OCI-M1 (cell line): ENCODE results near the gene GABRQ.

Experiments
- DNase-seq: peaks from one replicate; lab custom pipeline; 2025; lab: John Stamatoyannopoulos, UW

GABRQ gene

DNA sequence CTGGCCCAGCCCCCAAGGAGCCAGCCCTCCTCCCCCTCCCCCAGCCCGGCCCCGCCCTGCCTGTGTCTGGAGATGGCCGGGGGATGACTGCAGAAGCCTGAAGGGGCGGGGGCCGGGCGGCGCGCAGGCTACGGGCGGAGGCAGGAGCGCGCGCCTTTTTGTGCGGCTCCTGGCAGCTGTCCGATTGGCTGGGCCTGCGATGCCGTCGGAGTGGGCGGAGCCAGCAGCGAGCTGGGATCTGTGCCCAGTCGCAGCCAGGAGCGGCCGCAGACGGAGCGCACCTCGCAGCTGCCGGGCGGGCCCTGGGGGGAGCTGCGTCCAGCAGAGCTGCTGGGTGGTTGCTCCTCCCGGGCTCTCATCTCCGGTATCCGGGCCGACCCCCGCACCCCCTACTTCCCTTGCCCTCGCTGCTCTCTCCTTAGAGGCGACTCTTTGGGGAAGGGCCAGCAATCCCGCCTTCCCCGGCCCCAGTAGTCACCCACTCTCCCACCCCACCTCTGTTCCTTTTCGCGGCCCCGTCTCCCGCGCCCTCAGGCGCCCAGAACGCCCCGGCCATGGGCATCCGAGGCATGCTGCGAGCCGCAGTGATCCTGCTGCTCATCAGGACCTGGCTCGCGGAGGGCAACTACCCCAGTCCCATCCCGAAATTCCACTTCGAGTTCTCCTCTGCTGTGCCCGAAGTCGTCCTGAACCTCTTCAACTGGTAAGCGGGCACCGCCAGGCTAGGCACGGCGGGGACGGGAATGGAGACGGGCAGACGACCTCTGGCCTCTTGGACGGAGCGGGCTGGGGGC, at the start of gene GABRQ:
GABRQ (plus strand) TSS at position 247 of the 794 bp plus-strand sequence; CDS start at position 555, 308 bp downstream.
- DNase-seq: peak; percentile 75

- no peak for DNase-seq
Measured at GRCh38 chrX:152588206-152588605, 49.5 kb upstream of the GABRQ start.

- DNase-seq: no peak
Measured at GRCh38 chrX:152600853-152601633, 36.7 kb upstream of the GABRQ start.

- DNase-seq: peak; percentile 26
Measured at GRCh38 chrX:152601848-152602616, 35.7 kb upstream of the GABRQ start.

DNA sequence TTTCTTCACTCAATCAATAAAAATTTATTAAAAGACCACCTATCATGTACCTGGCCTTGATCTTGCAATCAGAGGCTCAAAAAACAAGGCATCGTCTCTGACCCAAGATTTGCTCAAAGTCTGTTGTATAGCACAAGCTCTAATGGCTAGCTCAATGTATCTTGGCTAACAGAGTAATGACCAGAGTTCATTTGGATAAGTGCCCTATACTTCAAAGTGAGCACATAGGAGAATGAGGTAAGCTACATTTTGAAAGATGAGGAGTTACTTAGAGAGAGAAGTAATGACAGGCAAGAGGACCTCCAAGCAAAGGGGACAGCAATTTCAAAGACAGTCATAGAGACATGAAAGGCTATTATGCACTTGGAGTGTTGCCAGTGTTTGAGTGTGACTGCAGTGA, 22.9 kb upstream of the GABRQ start:
- no peak for DNase-seq

- no peak for DNase-seq
Measured at GRCh38 chrX:152619897-152620296, 17.8 kb upstream of the GABRQ start.

DNA sequence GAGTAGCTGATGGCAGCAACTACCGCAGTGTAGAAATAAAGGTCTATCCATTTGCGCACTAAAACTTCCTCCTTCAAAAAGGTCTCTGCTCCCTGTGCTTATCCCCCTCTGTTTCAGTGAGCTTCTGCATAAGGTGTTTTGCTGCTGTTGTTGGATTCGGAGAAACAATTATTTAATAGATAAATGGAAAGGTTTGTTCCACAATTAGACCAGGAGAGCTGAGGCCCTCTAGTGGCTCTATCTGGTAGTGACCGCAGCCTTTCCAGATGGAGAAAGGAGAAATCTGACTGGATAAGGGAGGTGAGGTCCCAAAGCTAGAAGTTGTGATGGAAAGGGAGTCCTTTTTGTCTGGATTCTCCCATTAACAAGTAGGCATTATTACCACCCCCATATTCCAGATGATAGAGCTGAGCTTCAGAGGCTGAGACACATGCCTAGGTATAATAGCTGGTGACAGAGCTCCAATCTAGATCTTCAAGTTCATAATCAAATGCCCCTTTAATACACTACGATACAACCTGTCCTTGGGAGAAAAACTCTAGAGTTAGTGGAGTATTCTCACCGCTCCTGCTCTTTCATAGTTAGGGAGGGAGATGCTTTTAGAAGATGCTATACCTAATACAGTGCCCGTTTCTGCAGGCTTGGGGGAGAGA, 5.1 kb upstream of the GABRQ start:
- peak; percentile 69 for DNase-seq

- peak; percentile 65 for DNase-seq
Measured at GRCh38 chrX:152635941-152636340, 1.8 kb upstream of the GABRQ start.

- no peak for DNase-seq
Measured at GRCh38 chrX:152638443-152638904, 779 bp downstream of the GABRQ start.

DNA sequence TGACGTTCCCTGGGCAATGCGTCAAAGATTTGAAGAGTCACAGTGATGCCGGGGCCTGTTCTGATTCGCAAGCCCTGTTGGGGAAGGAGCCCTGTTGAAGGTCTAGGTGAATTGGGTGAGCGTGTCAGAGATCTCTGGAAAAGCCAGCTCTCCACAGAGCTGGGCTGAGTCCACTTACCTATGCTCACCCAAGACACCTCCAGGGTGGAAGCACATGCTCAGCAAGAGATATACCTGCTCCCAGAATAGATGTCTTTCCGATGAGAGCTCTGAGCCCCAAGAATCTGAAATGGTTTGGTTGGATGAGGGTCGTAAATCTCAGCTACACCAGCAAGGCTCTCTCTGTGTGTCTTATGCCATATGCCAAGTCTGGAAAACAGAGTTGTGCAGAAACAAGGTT, 1.7 kb downstream of the GABRQ start:
- no peak for DNase-seq

GRCh38 chrX:152640034-152640818, 2.5 kb downstream of the GABRQ start:
- no peak for DNase-seq

DNA sequence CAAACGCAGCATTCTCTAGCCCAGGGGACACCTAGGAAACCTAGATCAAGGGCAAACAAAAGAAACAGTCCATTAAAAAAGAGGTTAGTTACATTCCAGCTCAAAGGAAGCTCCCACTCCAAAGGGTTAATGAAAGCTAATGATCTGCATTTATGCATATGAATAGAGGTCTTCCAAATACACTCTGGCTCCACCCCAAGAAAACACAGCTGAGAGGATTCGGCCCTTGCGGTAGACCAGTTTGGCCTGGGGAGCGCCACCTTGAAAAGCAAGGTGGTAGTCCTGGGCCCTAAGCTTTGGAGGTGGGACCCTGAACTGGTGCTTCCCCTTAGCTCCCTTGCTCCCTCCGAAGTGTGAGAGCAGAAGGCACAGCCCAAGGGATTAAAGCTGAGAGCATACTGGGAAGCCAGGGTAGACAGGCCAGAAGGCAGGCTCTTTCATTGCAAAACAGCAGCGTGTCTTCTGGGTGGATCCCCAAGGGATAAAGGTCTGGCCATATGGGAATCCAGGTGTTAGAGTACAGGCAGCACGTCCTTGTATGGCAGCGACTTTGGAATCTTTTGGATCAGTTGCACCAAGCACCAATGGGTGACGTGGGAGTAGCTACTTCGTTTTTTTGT, 3.7 kb downstream of the GABRQ start:
- DNase-seq: no peak

GRCh38 chrX:152641996-152642395, 4.3 kb downstream of the GABRQ start:
- peak; percentile 42 for DNase-seq

- no peak for DNase-seq
Measured at GRCh38 chrX:152642931-152643564, 5.4 kb downstream of the GABRQ start.

DNA sequence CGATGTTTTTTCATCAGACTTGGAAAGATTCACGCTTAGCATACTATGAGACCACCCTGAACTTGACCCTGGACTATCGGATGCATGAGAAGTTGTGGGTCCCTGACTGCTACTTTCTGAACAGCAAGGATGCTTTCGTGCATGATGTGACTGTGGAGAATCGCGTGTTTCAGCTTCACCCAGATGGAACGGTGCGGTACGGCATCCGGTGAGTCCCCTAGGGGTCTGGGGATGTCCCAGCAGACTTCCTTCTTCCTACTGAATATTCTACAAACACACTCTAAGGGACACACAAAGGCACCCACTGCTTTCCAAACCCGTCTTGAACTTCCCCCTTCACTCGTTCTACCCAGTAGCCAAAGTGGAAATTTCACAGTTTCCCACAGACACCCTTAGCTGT, 9.3 kb downstream of the GABRQ start:
- DNase-seq: no peak

- DNase-seq: peak; percentile 36
Measured at GRCh38 chrX:152647978-152648377, 10.3 kb downstream of the GABRQ start.

DNA sequence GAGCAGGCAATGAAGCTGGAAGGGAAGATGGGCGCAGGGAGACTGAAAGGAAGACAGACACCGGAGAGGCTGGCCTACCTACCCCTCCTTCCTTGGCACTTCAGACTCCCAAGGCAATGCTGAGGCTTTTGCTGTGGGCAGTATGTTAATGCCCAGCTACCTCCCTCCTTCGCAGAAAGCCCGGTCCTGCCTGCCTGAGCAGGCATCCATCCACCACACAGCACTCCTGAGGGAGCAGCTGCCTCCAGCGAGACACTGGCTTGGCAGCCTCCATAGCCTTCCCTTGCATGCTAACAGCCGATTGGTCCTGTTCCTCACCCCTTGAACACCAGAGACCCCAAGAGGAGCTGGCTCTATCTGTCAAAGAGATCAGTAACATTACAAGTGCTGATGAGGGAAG, 14.4 kb downstream of the GABRQ start:
- DNase-seq: no peak

GRCh38 chrX:152652467-152652866, 14.8 kb downstream of the GABRQ start:
- no peak for DNase-seq

DNA sequence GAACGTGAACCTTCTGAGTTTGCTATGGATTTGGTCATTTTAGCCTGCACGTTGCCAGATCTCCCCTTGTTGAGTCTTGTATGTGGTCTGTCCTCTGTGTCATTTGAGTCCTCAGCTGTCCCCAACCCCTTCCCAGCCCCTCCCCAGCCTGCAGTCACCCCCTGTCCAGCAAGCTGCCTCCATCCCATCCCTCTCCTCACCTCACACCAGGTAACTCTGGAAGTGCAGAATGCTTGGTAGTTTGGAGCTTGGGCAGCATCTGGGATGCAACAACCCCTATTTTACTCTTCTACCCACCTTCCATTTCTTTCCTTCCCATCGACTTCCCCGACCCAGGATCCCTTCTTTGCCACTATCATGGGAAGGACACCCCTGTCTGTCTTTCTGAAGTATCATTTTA, 18.4 kb downstream of the GABRQ start:
- no peak for DNase-seq

DNA sequence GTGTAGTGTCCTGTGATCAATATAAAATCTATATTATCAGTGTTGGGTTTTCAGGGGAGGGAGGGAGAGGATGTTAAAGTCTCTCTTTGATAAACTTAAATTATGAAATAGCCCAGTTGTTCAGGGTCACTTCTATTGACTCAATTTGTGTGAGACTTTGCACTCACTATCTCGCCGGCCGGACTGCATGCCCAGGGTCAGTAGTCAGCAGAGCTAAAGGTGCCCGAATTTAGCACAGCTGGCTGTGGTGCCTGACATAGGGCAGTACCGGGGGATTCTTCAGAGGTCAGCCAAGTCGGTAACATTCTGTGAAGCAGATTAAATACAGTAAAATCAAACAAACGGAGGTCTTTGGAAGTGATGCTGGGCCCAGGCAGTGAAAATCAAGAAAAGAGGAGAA, 19.2 kb downstream of the GABRQ start:
- DNase-seq: no peak
